H1 (cell line): ENCODE results near the gene ZNF575. TPM values are rescaled to one million over a fixed set of nuclear protein-coding genes. Genes with fewer than 3 reads are reported as not detected.

ENCODE experiments used
- CTCF ChIA-PET: fragments of 300-600 bp; sonication (Branson Sonifier 250); formaldehyde crosslinking; loops from one replicate; lab custom pipeline; 2021; ENCODE audit not compliant: partially characterized antibody; lab: Charles Lee
- POLR2A ChIA-PET: fragments of 300-600 bp; sonication (Branson Sonifier 250); formaldehyde crosslinking; loops from one replicate; lab custom pipeline; 2021; ENCODE audit warnings: inconsistent platforms; ENCODE audit not compliant: partially characterized antibody; lab: Charles Lee
- DNase-seq, 2 experiments: peaks; one replicate each; pipeline versions ENCODE4 v3.0.0 to v3.0.0-alpha.2; 2010 to 2022; ENCODE audit warnings: low spot score in 2 of 2, low read depth in 1 of 2, mixed read lengths in 1 of 2
- FAIRE-seq: peaks from 2 replicates; lab custom pipeline; 2011; peaks lifted over from hg19 to GRCh38; lab: Jason Lieb, UNC
- H2AFZ ChIP-seq: 2 replicates; pipeline ENCODE4 v1.8.1; 2012; ENCODE audit warnings: low read length, inconsistent platforms
- H2AK5ac ChIP-seq: 2 replicates; pipeline ENCODE4 v1.6.1; 2013; ENCODE audit warnings: low read depth, low read length
- H2BK120ac ChIP-seq: replicated peaks from 2 replicates; pipeline ENCODE3; 2013; ENCODE audit warnings: low read depth, low read length, inconsistent platforms
- H2BK12ac ChIP-seq: 2 replicates; pipeline ENCODE4 v1.6.1; 2013; ENCODE audit warnings: low read depth, low read length
- H2BK15ac ChIP-seq: 2 replicates; pipeline ENCODE4 v1.6.1; 2013; ENCODE audit warnings: low read length
- H2BK20ac ChIP-seq: 2 replicates; pipeline ENCODE4 v1.6.1; 2013; ENCODE audit warnings: low read length
- H2BK5ac ChIP-seq: 2 replicates; pipeline ENCODE4 v1.6.1; 2013; ENCODE audit warnings: low read depth, low read length
- H3K14ac ChIP-seq: 2 replicates; pipeline ENCODE4 v1.6.1; 2013; ENCODE audit warnings: inconsistent platforms; ENCODE audit not compliant: insufficient read length
- H3K18ac ChIP-seq: 2 replicates; pipeline ENCODE4 v1.6.1; 2013; ENCODE audit warnings: low read length; ENCODE audit errors: extremely low read depth
- H3K23ac ChIP-seq: 2 replicates; pipeline ENCODE4 v1.6.1; 2013; ENCODE audit warnings: inconsistent platforms; ENCODE audit not compliant: insufficient read length
- H3K23me2 ChIP-seq: 2 replicates; pipeline ENCODE4 v1.6.1; 2013; ENCODE audit warnings: low read depth, low read length
- H3K27ac ChIP-seq: 2 replicates; pipeline ENCODE4 v1.6.1; 2011; ENCODE audit warnings: low read depth, low read length, inconsistent platforms
- H3K27me3 ChIP-seq, 4 experiments: replicated peaks in 1 of 4; 1 replicate in 1 of 4; 2 replicates in 3 of 4; pipeline versions ENCODE4 v1.6.1 to v1.8.1; 2011 to 2013; ENCODE audit warnings: low read length in 3 of 4, mild to moderate bottlenecking in 3 of 4, inconsistent platforms in 2 of 4, mixed read lengths in 2 of 4, moderate library complexity in 1 of 4; ENCODE audit not compliant: control insufficient read depth in 3 of 4, insufficient read depth in 3 of 4; ENCODE audit errors: extremely low read depth in 1 of 4
- H3K36me3 ChIP-seq, 4 experiments: 2 replicates each; pipeline versions ENCODE4 v1.6.1 to v1.8.1; 2011 to 2013; ENCODE audit warnings: mild to moderate bottlenecking in 4 of 4, low read length in 3 of 4, moderate library complexity in 2 of 4, control low read depth in 1 of 4, inconsistent platforms in 1 of 4; ENCODE audit not compliant: insufficient read depth in 4 of 4, control insufficient read depth in 2 of 4
- H3K4ac ChIP-seq: replicated peaks from 2 replicates; pipeline ENCODE3; 2013; ENCODE audit warnings: low read length, low read depth, mixed read lengths, inconsistent platforms; ENCODE audit not compliant: insufficient read length
- H3K4me1 ChIP-seq, 4 experiments: replicated peaks in 1 of 4; 1 replicate in 1 of 4; 2 replicates in 3 of 4; pipeline versions ENCODE4 v1.6.1 to v1.8.1; 2011 to 2013; ENCODE audit warnings: low read length in 3 of 4, inconsistent platforms in 2 of 4, mixed read lengths in 1 of 4; ENCODE audit not compliant: insufficient read depth in 4 of 4, control insufficient read depth in 3 of 4
- H3K4me2 ChIP-seq, 2 experiments: 2 replicates each; pipeline versions ENCODE4 v1.6.1 to v1.8.1; 2011 to 2013; ENCODE audit warnings: low read depth in 2 of 2, low read length in 2 of 2, control low read depth in 1 of 2, inconsistent platforms in 1 of 2, mild to moderate bottlenecking in 1 of 2; ENCODE audit not compliant: insufficient read depth in 1 of 2
- H3K4me3 ChIP-seq, 4 experiments: fragments of 200-600, 300-600 bp in 1 of 4; sonication (generic), shearing (Covaris generic), sonication (Bioruptor Twin) in 1 of 4; 2 replicates each; pipeline versions ENCODE4 v1.5.1 to v1.8.1; 2011 to 2016; ENCODE audit warnings: low read length in 4 of 4, low read depth in 3 of 4, control low read depth in 2 of 4, inconsistent platforms in 2 of 4, mild to moderate bottlenecking in 2 of 4, mixed read lengths in 1 of 4, moderate library complexity in 1 of 4; ENCODE audit not compliant: insufficient read depth in 2 of 4; ENCODE audit errors: extremely low read depth in 1 of 4
- H3K56ac ChIP-seq: replicated peaks from 2 replicates; pipeline ENCODE3; 2013; ENCODE audit warnings: low read depth, mild to moderate bottlenecking, mixed read lengths, low read length, inconsistent platforms; ENCODE audit not compliant: insufficient read length
- H3K79me1 ChIP-seq: 2 replicates; pipeline ENCODE4 v1.6.1; 2013; ENCODE audit warnings: low read depth, low read length, control low read depth
- H3K79me2 ChIP-seq, 2 experiments: 2 replicates each; pipeline versions ENCODE4 v1.6.1 to v1.8.1; 2012 to 2013; ENCODE audit warnings: low read length in 2 of 2, mild to moderate bottlenecking in 2 of 2, inconsistent platforms in 1 of 2; ENCODE audit not compliant: insufficient read depth in 2 of 2, control insufficient read depth in 1 of 2
- H3K9ac ChIP-seq, 4 experiments: replicated peaks in 1 of 4; 1 replicate in 1 of 4; 2 replicates in 3 of 4; pipeline versions ENCODE4 v1.6.1 to v1.8.1; 2011 to 2013; ENCODE audit warnings: low read depth in 3 of 4, low read length in 3 of 4, control low read depth in 2 of 4, mild to moderate bottlenecking in 2 of 4, moderate library complexity in 2 of 4, inconsistent platforms in 1 of 4; ENCODE audit errors: extremely low read depth in 1 of 4
- H3K9me3 ChIP-seq, 2 experiments: 2 replicates each; pipeline versions ENCODE4 v1.6.1 to v1.8.1; 2012 to 2013; ENCODE audit warnings: mild to moderate bottlenecking in 2 of 2, moderate library complexity in 2 of 2, control low read depth in 1 of 2, inconsistent platforms in 1 of 2, low read depth in 1 of 2, low read length in 1 of 2, mixed read lengths in 1 of 2; ENCODE audit not compliant: insufficient read depth in 2 of 2
- H4K20me1 ChIP-seq, 2 experiments: replicated peaks in 1 of 2; 2 replicates each; pipeline versions ENCODE3 to v1.8.1; 2011 to 2013; ENCODE audit warnings: inconsistent platforms in 2 of 2, low read length in 2 of 2, mild to moderate bottlenecking in 1 of 2; ENCODE audit not compliant: insufficient read depth in 2 of 2, control insufficient read depth in 1 of 2
- H4K5ac ChIP-seq: 2 replicates; pipeline ENCODE4 v1.6.1; 2013; ENCODE audit warnings: low read length, low read depth, mixed read lengths, inconsistent platforms; ENCODE audit not compliant: insufficient read length
- H4K8ac ChIP-seq: 2 replicates; pipeline ENCODE4 v1.8.0; 2013; ENCODE audit warnings: mild to moderate bottlenecking, moderate library complexity, low read length, inconsistent platforms; ENCODE audit not compliant: insufficient read depth; ENCODE audit errors: extremely low read depth
- H4K91ac ChIP-seq: replicated peaks from 2 replicates; pipeline ENCODE3; 2013; ENCODE audit warnings: low read length, mixed read lengths, inconsistent platforms; ENCODE audit not compliant: insufficient read length
- ASH2L ChIP-seq: fragments of 200-600, 300-600 bp; sonication (generic); IDR thresholded peaks from one replicate; pipeline ENCODE4 v1.7.1; 2017; ENCODE audit warnings: low read length
- BCL11A ChIP-seq, 2 experiments: IDR thresholded peaks; one replicate each; pipeline ENCODE4 v1.6.1; 2011; ENCODE audit warnings: low read depth in 2 of 2, low read length in 2 of 2, mild to moderate bottlenecking in 2 of 2
- EZH2 ChIP-seq: fragments of 200-600 bp; sonication (generic); IDR thresholded peaks from 2 replicates; pipeline ENCODE4 v1.7.1; 2012; ENCODE audit warnings: low read depth, mild to moderate bottlenecking, moderate library complexity, low read length, inconsistent platforms; ENCODE audit not compliant: severe bottlenecking
- GABPA ChIP-seq: IDR thresholded peaks from 2 replicates; pipeline ENCODE4 v1.6.1; 2011; ENCODE audit warnings: mild to moderate bottlenecking, low read length, moderate library complexity, borderline replicate concordance; ENCODE audit not compliant: insufficient read depth
- MAFK ChIP-seq: IDR thresholded peaks from 2 replicates; pipeline ENCODE4 v1.6.1; 2012; ENCODE audit warnings: low read depth, mild to moderate bottlenecking, improper control_type of control experiment, low read length
- RBBP5 ChIP-seq: IDR thresholded peaks from 2 replicates; pipeline ENCODE4 v1.7.1; 2012; ENCODE audit warnings: low read depth, mild to moderate bottlenecking, inconsistent platforms, low read length, moderate library complexity, borderline replicate concordance
- RXRA ChIP-seq: IDR thresholded peaks from 2 replicates; pipeline ENCODE4 v1.6.1; 2011; ENCODE audit warnings: low read depth, mild to moderate bottlenecking, low read length, moderate library complexity; ENCODE audit not compliant: insufficient read depth
- SP2 ChIP-seq: IDR thresholded peaks from 2 replicates; pipeline ENCODE4 v1.6.1; 2012; ENCODE audit warnings: mild to moderate bottlenecking, low read length, inconsistent platforms
- SUZ12 ChIP-seq: fragments of 200-600 bp; sonication (generic); IDR thresholded peaks from 2 replicates; pipeline ENCODE4 v1.6.1; 2012; ENCODE audit warnings: mild to moderate bottlenecking, inconsistent platforms, low read length, moderate library complexity, mixed read lengths
- YY1 ChIP-seq: IDR thresholded peaks from 2 replicates; pipeline ENCODE4 v1.6.1; 2011; ENCODE audit warnings: low read depth, mild to moderate bottlenecking, low read length
- WGBS, 2 experiments: shearing (Covaris generic) in 1 of 2; methylation state at CpG; one replicate each; pipeline versions ENCODE4 v1.1.6 to v1.1.7; 2013 to 2015; ENCODE audit warnings: low lambda C conversion rate in 2 of 2, mixed read lengths in 2 of 2, inconsistent platforms in 1 of 2, low coverage in 1 of 2, missing lambda C conversion rate in 1 of 2; ENCODE audit not compliant: insufficient replicate concordance in 2 of 2, insufficient coverage in 1 of 2, insufficient read length in 1 of 2; ENCODE audit errors: extremely low coverage in 1 of 2, missing lambda C conversion rate in 1 of 2; 5-methylcytosine and 5-hydroxymethylcytosine counted together
- polyA plus RNA-seq, 7 experiments: library from polyadenylated mRNA; depleted of rRNA in 3 of 7; stranded (reverse) in 5 of 7; unstranded in 2 of 7; fragments of >200 nt in 5 of 7; fragments of 200-250 nt in 2 of 7; gene quantifications; 1 replicate in 5 of 7; 2 replicates in 1 of 7; 4 replicates in 1 of 7; pipeline versions ENCODE4 v1.2.1 to v1.2.3, GENCODE V29; 2011 to 2013; ENCODE audit warnings: missing spikeins in 2 of 7, mixed read lengths in 2 of 7
- total RNA-seq: library from RNA; stranded (reverse); fragmentation: NEBNext Ultra II Directional; extraction: Animal tissue kit (Norgen Biotek cat#: 25700); gene quantifications from 2 replicates; pipeline ENCODE4 v1.2.1, GENCODE V29; 2021
- TF ChIP-seq, protein P1 (sequence below): IDR thresholded peaks from 2 replicates; pipeline ENCODE4 v1.6.1; 2012; ENCODE audit warnings: low read length, inconsistent platforms

Gene ZNF575
- total and polyA plus RNA-seq, 2 of the 8 experiments (the other 6 are each of a cell fraction or from before 2014, with no cell fraction given) = 0.05 TPM; not detected in 1

DNA sequence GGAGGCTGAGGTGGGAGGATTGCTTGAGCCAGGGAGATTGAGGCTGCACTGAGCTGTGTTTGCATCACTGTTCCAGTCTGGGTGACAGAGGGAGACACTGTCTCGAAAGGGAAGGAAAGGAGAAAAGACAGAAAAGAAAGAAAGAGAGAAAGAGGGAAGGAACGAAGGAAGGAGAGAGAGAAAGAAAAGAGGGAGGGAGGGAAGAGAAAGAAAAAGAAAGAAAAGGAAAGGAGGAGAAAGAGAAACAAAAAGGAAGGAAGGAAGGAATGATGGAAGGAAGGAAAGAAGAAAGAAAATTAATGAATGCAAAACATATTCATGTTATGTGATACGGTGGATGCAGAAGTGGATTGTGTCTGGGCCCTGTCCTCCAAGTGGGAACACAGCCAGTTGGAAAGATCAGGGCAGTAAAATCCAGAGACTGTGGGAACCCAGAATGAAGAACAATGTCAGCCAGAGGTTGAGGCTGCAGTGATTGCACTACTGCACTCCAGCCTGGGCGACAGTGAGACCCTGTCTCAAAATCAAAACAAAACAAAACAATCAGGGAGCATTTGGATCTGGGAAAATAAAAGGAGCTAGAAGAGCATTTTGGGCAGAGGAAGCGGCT, 34.6 kb upstream of the ZNF575 start:
- Histone ChIP-seq H2BK5ac (no peak overlapping the region), H2AFZ (no peak overlapping the region), H3K79me1 (no peaks in the 10 kb centered on the region), H3K9me3 (no peaks in the 10 kb centered on the region), H3K23me2 (peaks cover 7% of the 10 kb centered on the region; the same call in 1 of the 2 replicates), H3K14ac (no peak overlapping the region), H3K4me1 (peaks cover 0 to 4% (median 0%) of the 10 kb centered on the region in 4 experiments; a peak in 1 of 7 replicates), H3K4me2 (no peak overlapping the region), H3K9ac (no peak overlapping the region), H3K18ac (no peak overlapping the region), H3K36me3 (peaks cover 0 to 8% (median 2%) of the 10 kb centered on the region in 4 experiments; a peak in 3 of 8 replicates), H3K56ac (no peak overlapping the region), H4K8ac (no peak overlapping the region), H4K5ac (no peak overlapping the region), H3K27me3 (peaks cover 2 to 11% (median 9%) of the 10 kb centered on the region in 4 experiments), H2AK5ac (no peak overlapping the region), H3K4ac (no peak overlapping the region), H2BK12ac (no peak overlapping the region), H3K23ac (no peak overlapping the region), H2BK20ac (no peak overlapping the region), H4K91ac (no peak overlapping the region), H3K27ac (no peak overlapping the region), H2BK15ac (no peak overlapping the region), H3K79me2 (no peaks in the 10 kb centered on the region), H3K4me3 (no peak overlapping the region), H2BK120ac (no peak overlapping the region), H4K20me1 (peaks cover 0 to 2% of the 10 kb centered on the region in 2 experiments)
- ChIA-PET POLR2A (interaction anchor here (1.2 kb wide), 1 partner anchor 26 kb away, joined by 3 read pairs; no protein-coding TSS in a partner anchor), CTCF (interaction anchor here (0.6 to 4.3 kb wide), 9 partner anchors 18 to 222 kb away, joined by 3 to 19 read pairs (median 4); no protein-coding TSS in a partner anchor)
- no peak for FAIRE-seq
- no peak for DNase-seq
- 87% methylated on average over 5 of the region's 5 CpGs; no CpG with 5 or more reads in 1 of the 2 experiments for WGBS, 2 experiments
- no peak for TF ChIP-seq SUZ12
- TF ChIP-seq, protein P1, sequence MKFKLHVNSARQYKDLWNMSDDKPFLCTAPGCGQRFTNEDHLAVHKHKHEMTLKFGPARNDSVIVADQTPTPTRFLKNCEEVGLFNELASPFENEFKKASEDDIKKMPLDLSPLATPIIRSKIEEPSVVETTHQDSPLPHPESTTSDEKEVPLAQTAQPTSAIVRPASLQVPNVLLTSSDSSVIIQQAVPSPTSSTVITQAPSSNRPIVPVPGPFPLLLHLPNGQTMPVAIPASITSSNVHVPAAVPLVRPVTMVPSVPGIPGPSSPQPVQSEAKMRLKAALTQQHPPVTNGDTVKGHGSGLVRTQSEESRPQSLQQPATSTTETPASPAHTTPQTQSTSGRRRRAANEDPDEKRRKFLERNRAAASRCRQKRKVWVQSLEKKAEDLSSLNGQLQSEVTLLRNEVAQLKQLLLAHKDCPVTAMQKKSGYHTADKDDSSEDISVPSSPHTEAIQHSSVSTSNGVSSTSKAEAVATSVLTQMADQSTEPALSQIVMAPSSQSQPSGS = no peak
- no peak for TF ChIP-seq ASH2L
- no peak for TF ChIP-seq BCL11A (IDR thresholded peaks at IDR 0.05; ENCODE audit: low read depth in 2 of 2, low read length in 2 of 2)
- no peak for TF ChIP-seq RBBP5
- TF ChIP-seq MAFK = no peak
- TF ChIP-seq SP2 = no peak
- TF ChIP-seq EZH2 = no peak
- TF ChIP-seq GABPA = no peak
- TF ChIP-seq YY1 = no peak
- TF ChIP-seq RXRA = no peak
